Stimulated activated CD8-positive, alpha-beta memory T cell treated with anti-CD3 and anti-CD28 coated beads, Interleukin-4, amount 100 ng/mL, for 24 hours (primary cell): ENCODE data around the gene TMEM132D.

Experiments used
- DNase-seq: peaks from one replicate; pipeline ENCODE4 v3.0.0-alpha.2; 2020; ENCODE audit warnings: low read depth

TMEM132D gene

GRCh38 chr12:129337413-129337812 lies 566.4 kb downstream of the TMEM132D start:
- DNase-seq = no peak

- no peak for DNase-seq
These were observed 568.1 kb downstream of the TMEM132D start for GRCh38 chr12:129335773-129336172.

DNA sequence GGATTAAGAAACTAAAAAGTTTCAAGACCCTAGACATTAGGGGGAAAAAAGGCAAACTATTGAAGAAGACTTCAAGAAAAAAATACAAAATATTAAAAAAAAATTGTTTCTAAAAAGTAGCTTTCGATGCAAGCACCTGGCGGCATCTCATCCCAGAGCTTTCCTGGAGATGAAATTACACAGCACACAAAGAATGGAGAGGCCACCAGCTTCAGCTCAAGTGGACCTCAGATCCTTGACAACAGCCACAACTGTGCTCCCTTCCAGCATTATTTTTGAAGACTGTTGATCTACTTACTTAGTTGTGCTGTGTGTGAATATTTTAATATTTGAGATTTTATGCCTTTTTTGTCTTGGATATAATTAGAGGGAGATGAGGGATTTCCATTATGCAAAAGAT lies 571.5 kb downstream of the TMEM132D start:
- DNase-seq = no peak

GRCh38 chr12:129331356-129332085 lies 572.3 kb downstream of the TMEM132D start:
- DNase-seq = no peak

- DNase-seq = no peak
These were observed 575.6 kb downstream of the TMEM132D start for GRCh38 chr12:129328235-129328634.

GRCh38 chr12:129325566-129325965 lies 578.3 kb downstream of the TMEM132D start:
- DNase-seq = no peak

DNA sequence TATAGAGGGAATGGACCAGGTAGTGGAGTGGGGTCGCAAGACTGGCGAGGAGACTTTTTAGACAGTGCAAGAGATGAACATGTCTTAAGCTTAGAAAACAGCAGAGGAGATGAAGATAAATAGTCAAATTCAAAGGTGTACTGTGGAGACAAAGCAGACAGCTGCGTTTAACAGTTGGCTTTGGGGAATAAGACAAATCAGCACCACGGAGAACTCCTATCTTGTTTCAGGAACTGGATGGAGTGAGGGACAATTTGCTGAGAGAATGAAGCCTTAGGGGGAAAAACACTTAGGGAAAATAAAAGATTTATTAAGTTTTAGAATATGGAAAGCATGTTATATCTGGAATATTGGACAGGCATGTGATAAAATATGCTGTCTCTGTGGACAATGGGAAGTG lies 591.8 kb downstream of the TMEM132D start:
- DNase-seq = no peak

GRCh38 chr12:129310346-129310745 lies 593.5 kb downstream of the TMEM132D start:
- no peak for DNase-seq

GRCh38 chr12:129305851-129306250 lies 598.0 kb downstream of the TMEM132D start:
- no peak for DNase-seq

- DNase-seq = no peak
These were observed 599.3 kb downstream of the TMEM132D start for GRCh38 chr12:129304529-129304928.

DNA sequence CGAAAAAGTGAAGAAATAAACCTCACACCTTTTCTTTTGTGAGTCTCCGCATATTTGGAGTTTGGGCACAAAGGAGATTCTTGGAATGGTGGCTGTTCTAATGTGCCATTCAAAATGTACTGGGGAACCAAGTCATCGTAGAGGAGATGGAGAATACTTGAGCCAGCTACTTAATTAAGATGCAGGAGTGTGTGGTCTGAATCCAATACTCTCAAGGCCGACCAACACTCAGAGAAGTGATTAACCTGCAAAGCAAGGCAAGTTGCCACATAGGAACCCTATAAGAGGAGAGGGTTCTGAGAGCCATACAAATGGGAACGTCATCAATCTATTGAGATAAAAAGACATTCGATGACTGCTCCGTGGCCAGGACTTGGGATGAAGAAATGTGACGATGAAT lies 603.8 kb downstream of the TMEM132D start:
- no peak for DNase-seq

GRCh38 chr12:129298921-129299320 lies 604.9 kb downstream of the TMEM132D start:
- no peak for DNase-seq

GRCh38 chr12:129296671-129297070 lies 607.2 kb downstream of the TMEM132D start:
- no peak for DNase-seq

DNA sequence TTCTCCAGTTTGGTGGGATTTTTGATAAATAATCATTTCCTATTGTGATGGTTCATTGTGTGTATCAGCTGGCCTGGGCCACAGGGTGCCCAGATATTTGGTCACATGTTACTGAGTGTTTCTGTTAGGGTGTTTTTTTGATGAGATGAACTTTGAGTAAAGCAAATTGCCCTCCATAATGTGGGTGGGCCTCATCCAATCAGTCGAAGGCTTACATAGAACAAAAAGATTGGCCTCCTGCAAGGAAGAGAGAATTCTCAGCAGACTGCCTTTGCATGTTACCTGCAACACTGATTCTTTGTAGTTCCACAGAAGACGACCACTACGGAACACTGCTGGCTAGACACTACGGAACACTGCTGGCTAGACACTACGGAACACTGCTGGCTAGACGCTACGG lies 609.0 kb downstream of the TMEM132D start:
- DNase-seq = no peak

GRCh38 chr12:129279771-129280170 lies 624.1 kb downstream of the TMEM132D start:
- no peak for DNase-seq

DNA sequence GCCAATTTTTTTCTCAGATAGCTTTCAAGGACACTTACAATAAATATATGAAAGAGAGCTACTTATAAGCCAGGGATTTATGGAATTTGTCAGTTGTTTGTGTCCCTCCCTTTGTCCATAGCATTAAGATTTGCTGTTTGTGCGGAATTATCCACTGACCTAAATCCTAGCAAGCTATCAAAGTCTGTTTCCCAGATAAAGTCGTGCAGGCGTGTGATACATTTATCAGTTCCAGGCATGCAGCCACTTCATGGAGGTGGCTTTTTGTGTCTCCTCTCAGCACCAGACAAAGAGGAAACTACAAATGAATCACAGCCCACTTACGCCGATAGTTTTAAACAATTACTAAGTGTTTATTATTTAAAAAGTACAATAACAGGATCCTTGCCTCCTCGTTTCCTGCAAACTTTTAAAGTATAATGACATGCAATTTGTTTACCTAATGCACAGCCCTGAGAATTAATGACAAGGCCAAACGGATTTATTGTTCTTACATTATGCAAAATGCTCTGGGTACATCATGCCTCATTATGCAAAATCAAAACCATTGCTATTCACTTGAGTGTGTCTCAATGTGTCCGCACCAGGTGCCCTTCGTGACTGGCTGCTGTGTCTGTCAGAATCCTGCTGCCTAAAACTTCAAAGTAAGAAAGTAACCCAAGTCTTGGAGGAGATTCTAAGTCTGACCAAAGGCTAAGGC lies 627.3 kb downstream of the TMEM132D start:
- DNase-seq = no peak

DNA sequence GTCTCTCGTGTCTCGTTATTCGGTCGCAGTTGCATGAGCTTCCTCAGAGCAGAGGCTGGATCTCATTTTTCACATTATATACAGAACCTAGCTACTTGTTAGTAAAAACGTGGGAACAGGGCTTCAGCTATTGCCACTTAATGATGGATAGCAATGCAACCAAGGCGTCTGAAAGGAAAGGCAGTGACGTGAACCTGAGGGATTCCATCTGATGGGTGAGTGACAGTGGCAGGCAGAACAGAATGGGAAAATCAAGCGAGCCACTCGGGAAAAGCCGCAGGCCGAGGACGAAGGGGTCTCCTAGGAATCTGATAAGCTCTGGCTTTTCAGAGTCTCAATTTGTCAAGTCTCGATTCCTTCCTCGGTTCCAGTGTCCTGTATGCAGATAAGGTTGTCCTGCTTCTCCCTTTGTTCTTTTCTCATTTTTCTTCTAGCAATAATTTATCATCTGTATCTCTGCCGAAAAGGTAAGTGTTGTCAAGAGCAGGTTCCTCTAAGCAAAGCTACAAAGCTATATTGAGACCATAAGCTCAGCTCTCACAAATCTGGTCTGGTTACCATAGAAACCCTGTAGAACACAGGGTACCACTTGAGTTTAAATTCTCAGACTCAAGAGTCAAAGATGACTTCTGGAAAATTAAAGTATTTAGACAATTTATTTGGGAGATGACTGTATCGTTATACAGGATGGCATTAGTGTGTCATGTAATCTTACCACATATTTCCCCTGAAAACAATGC lies 633.9 kb downstream of the TMEM132D start:
- DNase-seq = no peak

- no peak for DNase-seq
These were observed 645.0 kb downstream of the TMEM132D start for GRCh38 chr12:129258781-129259318.

DNA sequence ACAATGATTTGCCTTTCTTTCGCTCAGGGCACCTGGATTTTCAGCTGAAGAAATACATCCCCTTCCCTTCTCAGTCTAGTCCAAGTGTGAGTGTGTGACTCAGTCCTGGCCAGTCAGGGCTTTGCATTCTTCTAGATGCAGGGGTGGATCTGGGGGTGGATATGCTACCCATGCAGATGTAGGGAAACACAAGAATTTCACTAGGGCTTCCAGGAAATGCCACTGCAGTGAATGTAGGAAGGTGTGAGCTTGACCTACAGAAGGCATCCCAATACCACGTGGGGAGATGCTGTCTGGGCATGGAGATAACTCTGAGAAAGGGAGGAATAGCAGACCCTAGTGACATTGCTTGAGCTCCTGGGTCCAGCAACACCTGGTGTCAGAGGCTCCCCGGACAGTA lies 646.3 kb downstream of the TMEM132D start:
- no peak for DNase-seq

- no peak for DNase-seq
These were observed 657.2 kb downstream of the TMEM132D start for GRCh38 chr12:129246630-129247029.

DNA sequence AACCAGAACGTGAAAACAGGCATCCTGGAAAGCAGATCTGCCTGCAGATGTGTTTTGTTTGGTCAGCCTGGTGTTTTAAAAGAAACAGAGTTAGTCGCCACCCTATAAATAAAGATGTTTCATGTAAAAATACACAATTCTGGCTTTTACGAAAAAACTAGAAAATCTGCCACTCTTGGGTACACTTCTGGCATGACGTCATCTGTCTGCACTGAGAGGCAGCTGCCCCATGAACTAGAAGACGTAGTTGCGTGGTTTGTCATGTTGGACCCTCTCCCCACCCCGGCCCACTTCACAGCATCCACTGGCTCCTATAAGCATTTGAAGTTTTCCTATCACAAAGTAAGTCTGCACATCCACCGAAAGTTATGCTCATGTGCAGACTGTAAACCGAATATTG lies 658.1 kb downstream of the TMEM132D start:
- DNase-seq = no peak

- no peak for DNase-seq
These were observed 662.0 kb downstream of the TMEM132D start for GRCh38 chr12:129241852-129242251.

DNA sequence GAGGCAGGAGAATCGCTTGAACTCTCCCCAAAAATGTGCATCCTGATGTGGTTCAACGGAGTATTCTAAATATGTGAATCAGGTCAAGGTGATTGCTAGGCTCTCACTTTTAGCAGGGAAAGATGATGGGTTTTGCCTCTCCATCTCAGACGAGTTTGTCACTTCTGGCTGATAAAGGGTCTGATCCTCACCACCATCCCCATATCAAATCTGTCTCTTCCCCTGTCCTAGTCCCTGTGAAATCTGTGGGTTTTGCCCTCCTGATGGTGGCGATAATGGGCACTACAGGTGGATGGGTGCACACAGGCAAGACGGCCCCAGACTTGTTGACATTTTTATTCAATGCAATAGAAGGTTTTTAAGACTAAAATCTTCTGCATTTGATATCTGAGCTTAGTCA lies 665.9 kb downstream of the TMEM132D start:
- no peak for DNase-seq
